EL (cell line): ENCODE results near the gene PBX1.

Source experiments
- DNase-seq: peaks from one replicate; pipeline ENCODE4 v3.0.0-alpha.2; 2016

PBX1 gene

GRCh38 chr1:164702664-164703063, 143.7 kb downstream of the PBX1 start:
- DNase-seq, result no peak

GRCh38 chr1:164703463-164703862, 144.5 kb downstream of the PBX1 start:
- no peak for DNase-seq

DNA sequence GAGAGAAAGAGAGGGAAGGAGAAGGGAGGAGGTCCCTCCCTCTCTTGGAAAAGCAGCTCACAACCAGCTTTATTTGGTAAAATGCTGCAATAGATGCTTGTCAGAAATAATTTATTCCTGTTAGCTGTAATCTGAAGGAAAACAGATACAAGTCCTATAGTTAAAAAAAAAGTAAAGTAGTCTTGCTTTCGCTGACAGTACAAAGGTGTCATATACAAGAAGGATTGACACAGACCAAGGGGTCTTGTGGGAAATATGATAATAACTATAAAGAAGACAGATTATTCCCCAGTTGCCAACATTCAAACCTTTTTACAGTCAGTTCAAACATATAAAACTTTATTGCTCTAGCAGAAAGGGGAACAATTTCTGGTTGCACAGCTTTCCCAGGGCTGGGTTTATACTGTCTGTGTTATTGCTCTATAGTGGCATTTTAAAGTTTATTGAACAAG, 145.0 kb downstream of the PBX1 start:
- DNase-seq, result no peak

DNA sequence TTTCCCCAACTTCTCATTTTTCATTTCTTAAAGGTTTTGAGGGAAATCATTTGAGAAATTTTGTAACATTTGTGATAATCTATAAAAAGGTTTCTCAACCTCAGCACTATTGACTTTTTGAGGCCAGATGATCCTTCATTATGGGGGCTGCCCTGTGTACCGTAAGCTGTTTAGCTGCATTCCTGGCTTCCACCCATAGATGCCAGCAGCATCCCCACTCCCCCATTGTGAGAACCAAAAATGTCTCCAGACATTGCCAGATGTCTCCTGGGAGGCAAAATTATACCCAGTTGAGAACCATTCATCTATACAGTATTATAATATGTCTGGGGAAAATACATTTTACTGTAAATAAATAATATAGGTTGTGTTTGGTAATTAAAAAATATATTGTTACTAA, 146.0 kb downstream of the PBX1 start:
- no peak for DNase-seq

GRCh38 chr1:164706606-164706987, 147.6 kb downstream of the PBX1 start:
- peak; percentile 21 for DNase-seq

DNA sequence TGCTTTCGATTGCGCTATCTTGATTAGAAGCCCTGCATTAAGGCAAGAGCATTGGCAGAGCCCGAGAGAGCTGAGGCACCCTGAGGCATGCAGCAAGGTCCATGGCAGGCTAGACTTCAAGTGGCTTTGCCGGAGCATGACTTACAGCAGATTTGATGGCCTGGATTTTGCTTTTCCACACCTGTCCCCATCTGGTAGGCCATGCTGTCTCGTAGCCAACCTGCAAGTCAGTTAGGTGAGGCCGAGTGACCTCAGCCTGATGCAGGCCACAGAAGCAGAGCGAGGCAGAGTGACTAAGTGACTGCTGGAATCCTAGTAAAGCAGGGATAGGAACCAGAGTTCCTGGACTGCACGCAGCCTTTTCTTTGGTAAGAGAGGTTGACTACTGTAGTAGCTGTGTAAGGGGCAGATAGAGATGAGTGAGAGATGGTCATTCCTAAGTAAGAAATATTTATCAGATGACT, 148.9 kb downstream of the PBX1 start:
- DNase-seq, result peak; percentile 89

DNA sequence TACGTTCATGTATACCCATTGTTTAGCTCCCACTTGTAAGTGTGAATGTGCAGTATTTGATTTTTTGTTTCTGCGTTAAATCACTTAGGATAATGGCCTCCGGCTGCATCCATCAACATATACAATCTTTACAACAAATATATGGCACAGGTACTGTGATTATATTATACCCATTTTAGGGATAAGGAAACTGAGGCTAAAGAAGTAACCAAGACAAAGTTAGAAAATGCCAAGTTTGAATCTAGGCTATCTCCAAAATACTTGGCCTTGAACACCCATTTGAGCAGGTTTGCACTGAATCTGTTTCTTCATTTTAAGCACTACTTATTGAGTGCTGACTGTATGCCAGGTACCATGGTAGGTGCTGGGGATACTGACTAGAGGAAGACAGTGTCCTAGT, 149.6 kb downstream of the PBX1 start:
- DNase-seq, result no peak

DNA sequence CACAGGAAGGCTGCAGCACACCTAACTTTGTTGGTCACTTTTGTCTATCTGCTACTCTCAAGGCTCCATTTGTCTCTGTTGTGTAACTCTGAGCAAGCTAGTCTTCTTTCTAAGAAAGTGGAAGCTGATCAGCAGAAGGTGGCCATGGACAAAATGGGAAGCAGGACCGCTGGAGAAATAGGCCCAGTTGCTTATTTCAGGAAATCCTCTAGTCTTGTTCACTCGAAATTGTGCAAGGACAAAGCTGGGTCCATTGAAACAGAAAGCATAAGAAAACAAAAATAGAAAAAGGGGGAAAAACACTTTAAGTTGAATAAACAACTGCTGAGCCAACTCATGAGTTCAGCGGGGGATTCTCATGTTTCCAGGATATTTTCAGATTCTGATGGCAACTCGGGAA, 150.1 kb downstream of the PBX1 start:
- no peak for DNase-seq

DNA sequence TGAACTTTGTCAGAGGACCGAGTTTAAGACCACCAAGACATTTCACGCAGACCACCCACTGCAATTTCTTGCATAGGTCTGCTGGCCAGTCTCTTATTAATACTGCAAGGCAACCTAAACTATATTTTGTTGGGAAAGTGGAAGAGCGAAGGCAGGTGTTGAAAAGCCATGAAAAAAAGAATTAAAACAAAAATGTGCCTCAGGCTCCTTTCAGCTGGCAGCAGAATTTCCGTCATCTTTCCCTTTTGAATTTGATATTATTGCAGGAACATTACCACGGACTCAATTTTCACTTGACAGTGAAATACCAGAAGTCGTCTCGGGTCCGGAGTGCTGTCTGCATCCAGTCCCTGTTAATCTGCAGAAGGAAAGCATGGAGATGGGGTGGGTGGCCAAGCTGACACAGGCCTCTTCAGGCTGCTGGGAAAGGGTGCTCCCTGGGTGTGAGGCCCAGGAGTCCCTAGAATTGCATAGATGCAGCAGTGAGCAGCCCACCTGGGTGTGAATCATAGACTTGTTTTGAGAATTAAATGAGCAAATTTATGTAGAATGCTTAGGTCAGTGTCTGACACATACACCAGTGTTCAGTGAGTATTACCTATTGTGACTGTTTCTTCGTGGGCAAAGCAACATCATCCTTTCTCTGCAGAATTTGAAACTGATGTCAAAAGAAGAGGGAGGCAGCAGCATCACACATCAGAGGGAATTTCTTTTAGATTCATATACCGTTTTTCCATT, 150.7 kb downstream of the PBX1 start:
- DNase-seq, result no peak

GRCh38 chr1:164712131-164713036, 153.4 kb downstream of the PBX1 start:
- peak; percentile 18 for DNase-seq

DNA sequence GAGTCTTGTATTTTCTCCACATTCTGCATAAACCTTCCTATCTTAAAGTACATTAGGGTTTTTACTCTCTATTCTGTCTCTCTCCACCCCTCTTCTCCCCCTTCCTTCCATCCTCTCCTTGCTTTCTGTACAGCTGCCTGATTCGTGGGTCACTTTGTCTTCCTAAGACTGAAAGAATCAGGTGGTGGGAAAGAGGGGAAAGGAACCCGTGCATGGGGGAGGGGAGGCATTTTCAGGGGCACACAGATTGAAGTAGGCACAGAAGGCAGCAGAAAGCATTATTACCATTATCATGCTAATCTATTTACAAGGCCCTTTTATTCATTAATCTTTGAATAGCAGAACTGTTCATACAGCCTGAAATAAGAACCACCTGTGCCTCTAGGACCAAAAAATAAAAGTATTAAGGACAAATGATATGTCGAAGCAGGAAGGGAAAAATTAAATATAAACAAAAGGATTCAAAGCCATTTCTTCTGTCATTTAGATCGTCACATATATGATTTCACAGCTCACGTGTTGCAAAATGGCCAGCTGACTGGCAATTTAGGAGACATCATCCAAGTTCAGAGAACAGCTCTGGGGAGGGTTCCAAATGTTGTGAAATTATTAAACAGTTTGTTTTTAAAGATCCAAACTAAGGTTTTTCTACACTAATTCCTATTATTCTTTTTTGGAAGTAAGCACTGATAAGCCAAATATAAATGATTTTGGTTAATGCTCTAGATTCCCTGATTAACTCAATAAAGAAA, 154.6 kb downstream of the PBX1 start:
- DNase-seq, result no peak

- peak; percentile 80 for DNase-seq
Observed at GRCh38 chr1:164716992-164717703, 158.2 kb downstream of the PBX1 start.

DNA sequence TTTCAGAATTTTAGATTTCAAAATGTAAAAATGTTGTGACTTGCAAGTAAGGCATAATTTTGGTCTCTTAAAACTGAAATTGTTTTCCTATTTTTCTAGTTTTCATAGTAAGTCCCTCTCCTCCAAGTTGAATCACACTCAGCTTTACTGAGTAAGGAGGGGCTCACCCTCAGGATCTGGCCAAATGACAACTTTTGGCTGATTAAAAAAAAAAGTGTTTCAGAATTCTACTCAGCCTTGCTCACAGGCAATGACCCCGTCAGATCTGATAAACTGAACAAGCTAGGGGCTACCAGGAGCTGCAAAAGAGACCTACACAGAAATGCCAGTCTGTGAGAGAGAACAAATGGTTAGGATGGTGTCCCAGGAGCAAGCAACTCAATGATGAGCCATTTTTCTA, 159.8 kb downstream of the PBX1 start:
- DNase-seq, result peak; percentile 40

- no peak for DNase-seq
Observed at GRCh38 chr1:164719676-164720439, 160.9 kb downstream of the PBX1 start.

DNA sequence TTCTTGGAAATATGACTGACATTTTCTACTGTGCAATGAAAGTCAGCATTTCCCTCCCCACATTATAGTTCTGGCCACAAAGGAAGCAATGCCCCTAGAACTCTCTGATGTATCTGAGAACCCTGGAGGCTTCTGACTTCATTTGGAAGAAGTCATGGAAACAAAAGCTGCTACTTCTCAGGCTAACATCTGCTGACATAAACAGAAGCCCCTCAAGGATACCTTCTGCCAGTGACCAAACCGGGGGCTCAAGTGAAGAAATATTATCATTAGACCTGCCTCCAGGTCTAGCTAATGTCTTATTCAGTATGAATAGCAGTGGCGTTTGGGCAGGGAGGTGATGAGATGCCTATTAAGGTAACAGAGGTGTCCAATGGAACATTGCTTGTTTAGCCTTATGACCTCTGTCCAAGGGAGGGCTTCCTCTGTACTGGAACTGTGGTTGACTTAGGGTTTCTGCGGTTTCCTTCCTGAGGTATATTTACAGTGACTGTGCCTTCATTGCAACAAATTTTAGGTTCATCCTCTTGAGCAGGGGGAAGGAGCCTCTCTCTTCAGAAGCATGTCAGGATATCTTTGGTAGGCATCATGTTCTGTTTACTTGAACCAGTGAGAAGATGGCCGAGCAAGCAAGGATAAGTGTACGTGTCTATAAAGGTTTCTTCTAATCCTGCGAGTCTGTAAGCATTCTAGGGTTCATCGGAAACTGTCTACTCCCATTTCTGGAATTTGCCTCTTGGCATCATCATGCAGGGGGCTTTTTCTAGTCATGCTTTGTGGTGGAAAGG, 161.7 kb downstream of the PBX1 start:
- no peak for DNase-seq

DNA sequence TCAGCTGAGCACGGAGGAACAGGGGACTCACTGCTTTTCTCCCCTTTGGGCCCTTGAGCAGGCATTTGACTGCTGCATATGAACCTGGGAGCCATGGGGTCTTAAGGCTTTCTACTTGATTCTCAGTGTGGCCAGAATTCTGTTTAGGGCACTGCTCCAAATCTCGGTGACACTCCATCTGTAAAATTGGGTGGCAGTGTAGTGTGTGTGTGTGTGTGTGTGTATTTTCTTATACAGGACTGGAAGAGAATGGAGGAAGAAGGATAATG, 162.2 kb downstream of the PBX1 start:
- no peak for DNase-seq

DNA sequence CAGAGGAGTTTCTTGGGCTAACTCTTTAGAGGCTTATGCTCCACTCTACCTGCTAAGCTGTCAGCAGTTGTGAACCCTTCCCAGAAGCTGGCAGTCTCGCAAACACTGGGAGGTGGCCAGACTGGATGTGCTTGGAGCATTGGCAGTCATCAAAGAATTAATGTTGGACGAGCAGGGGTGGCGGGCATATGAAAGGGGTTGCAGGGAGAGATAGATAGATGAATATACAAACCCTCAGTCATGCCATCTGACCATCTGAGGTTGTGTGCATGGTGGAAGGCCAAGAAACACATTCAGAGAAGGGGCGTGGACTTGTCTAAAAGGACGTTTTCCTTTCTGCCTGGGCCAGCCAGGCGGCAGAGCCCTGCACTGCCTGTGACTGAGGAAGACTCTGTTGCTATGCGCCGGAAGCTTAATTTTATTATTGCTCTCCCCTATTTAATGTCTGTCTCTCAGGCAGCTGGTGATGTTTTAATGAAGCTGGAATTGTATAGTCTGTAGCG, 164.4 kb downstream of the PBX1 start:
- no peak for DNase-seq

- no peak for DNase-seq
Observed at GRCh38 chr1:164725401-164725800, 166.4 kb downstream of the PBX1 start.

GRCh38 chr1:164726235-164726634, 167.3 kb downstream of the PBX1 start:
- peak; percentile 91 for DNase-seq

DNA sequence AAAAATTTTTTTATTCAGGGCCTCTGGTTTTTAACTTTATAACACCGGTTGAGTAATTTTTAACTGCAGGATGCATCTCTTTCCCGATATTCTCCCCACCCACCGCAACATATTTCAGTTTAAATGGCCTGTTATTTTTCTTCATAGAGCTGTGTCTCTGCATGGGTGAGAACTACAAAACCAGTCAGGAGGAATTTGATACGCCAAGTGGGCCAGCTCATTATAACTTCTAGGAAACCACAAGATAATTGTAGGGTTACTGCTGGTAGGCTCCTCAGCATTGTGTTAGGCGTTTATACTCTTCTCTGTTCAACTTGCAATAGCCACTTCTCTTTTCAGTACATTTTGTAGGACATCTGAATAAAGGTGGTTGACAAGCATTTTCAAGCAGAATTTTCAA, 169.7 kb downstream of the PBX1 start:
- no peak for DNase-seq
